Endothelial cell of umbilical vein (primary cell): Measurements from ENCODE around the gene ARHGAP15.

Experiments used
- CTCF ChIP-seq, 2 donors: IDR thresholded peaks; 1 replicate in 1 of 2; 2 replicates in 1 of 2; pipeline ENCODE4 v1.5.1; 2011; ENCODE audit warnings: low read length in 2 of 2, mild to moderate bottlenecking in 2 of 2, moderate library complexity in 2 of 2, control low read depth in 1 of 2, inconsistent platforms in 1 of 2, low read depth in 1 of 2; ENCODE audit not compliant: insufficient read depth in 1 of 2; ENCODE audit errors: extremely low read depth in 1 of 2
- EZH2 ChIP-seq: IDR thresholded peaks from 2 replicates; pipeline ENCODE4 v1.6.1; 2012; ENCODE audit warnings: borderline replicate concordance, low read depth, mild to moderate bottlenecking, moderate library complexity, low read length, inconsistent platforms; ENCODE audit not compliant: severe bottlenecking
- FOS ChIP-seq: IDR thresholded peaks from 2 replicates; pipeline ENCODE4 v1.6.1; 2011; ENCODE audit warnings: mild to moderate bottlenecking, low read length, moderate library complexity, borderline replicate concordance; ENCODE audit not compliant: insufficient read depth
- GATA2 ChIP-seq: IDR thresholded peaks from 2 replicates; pipeline ENCODE4 v1.7.0; 2011; ENCODE audit warnings: low read depth, mild to moderate bottlenecking, moderate library complexity, mixed read lengths, low read length; ENCODE audit not compliant: insufficient read length, insufficient read depth
- JUN ChIP-seq: IDR thresholded peaks from 2 replicates; pipeline ENCODE4 v1.6.1; 2011; ENCODE audit warnings: borderline replicate concordance, low read depth; ENCODE audit not compliant: insufficient read length, insufficient read depth
- MYC ChIP-seq: IDR thresholded peaks from one replicate; pipeline ENCODE4 v1.6.1; 2011; ENCODE audit warnings: mild to moderate bottlenecking, low read depth, low read length
- POLR2A ChIP-seq: IDR thresholded peaks from 2 replicates; pipeline ENCODE4 v1.6.1; 2012; ENCODE audit warnings: low read depth, mild to moderate bottlenecking, control low read depth, low read length
- POLR2AphosphoS5 ChIP-seq: IDR thresholded peaks from 2 replicates; pipeline ENCODE4 v1.6.1; 2012; ENCODE audit warnings: low read depth, mild to moderate bottlenecking, control low read depth, low read length, moderate library complexity; ENCODE audit not compliant: insufficient read depth
- TF ChIP-seq, protein P1 (sequence below): IDR thresholded peaks from 2 replicates; pipeline ENCODE4 v1.6.1; 2011; ENCODE audit not compliant: insufficient read depth, insufficient read length

- TF ChIP-seq CTCF (IDR thresholded peaks at IDR 0.05; ENCODE audit: extremely low read depth in 1 of 2, insufficient read depth in 1 of 2, low read depth in 1 of 2, low read length in 2 of 2): no peak
- no peak for TF ChIP-seq GATA2
- TF ChIP-seq POLR2A: no peak
- TF ChIP-seq POLR2AphosphoS5: no peak
- no peak for TF ChIP-seq EZH2
- no peak for TF ChIP-seq MYC
- TF ChIP-seq FOS: no peak
- TF ChIP-seq, protein P1, sequence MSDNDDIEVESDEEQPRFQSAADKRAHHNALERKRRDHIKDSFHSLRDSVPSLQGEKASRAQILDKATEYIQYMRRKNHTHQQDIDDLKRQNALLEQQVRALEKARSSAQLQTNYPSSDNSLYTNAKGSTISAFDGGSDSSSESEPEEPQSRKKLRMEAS: no peak
- no peak for TF ChIP-seq JUN
Measured at GRCh38 chr2:143252138-143252907, 123.1 kb downstream of the ARHGAP15 start.
